GM23338 (cell line): ENCODE measurements around the gene SP2. TPM values are rescaled to one million over a fixed set of nuclear protein-coding genes. Genes with fewer than 3 reads are reported as not detected.

Experiments used
- ATAC-seq: fragments of 200-7000 bp; cut with Tn5 transposase; 3 replicates; pipeline ENCODE4 v1.9.1; 2020
- DNase-seq: peaks from one replicate; pipeline ENCODE4 v3.0.0-alpha.2; 2015; ENCODE audit warnings: low spot score
- H2AFZ ChIP-seq: fragments of 200-600 bp; sonication (generic); 2 replicates; pipeline ENCODE4 v1.8.0; 2016; ENCODE audit warnings: antibody characterized with exemption, mild to moderate bottlenecking, moderate library complexity
- H3F3A ChIP-seq: fragments of 200-600 bp; sonication (generic); replicated peaks from 2 replicates; pipeline ENCODE4 v1.8.0; 2017; ENCODE audit warnings: antibody characterized with exemption, mixed run types, low read depth
- H3K27ac ChIP-seq: fragments of 200-600 bp; sonication (generic); 2 replicates; pipeline ENCODE4 v1.6.1; 2016; ENCODE audit warnings: low read depth
- H3K27me3 ChIP-seq: fragments of 200-600 bp; sonication (generic); 2 replicates; pipeline ENCODE4 v1.8.0; 2016; ENCODE audit warnings: mild to moderate bottlenecking, mixed run types, moderate library complexity; ENCODE audit not compliant: insufficient read depth
- H3K36me3 ChIP-seq: fragments of 200-600 bp; sonication (generic); 2 replicates; pipeline ENCODE4 v1.8.0; 2016; ENCODE audit warnings: mild to moderate bottlenecking; ENCODE audit not compliant: insufficient read depth
- H3K4me1 ChIP-seq: fragments of 200-600 bp; sonication (generic); 2 replicates; pipeline ENCODE4 v1.8.0; 2016; ENCODE audit warnings: mild to moderate bottlenecking, moderate library complexity; ENCODE audit not compliant: insufficient read depth
- H3K4me2 ChIP-seq: fragments of 200-600 bp; sonication (generic); 2 replicates; pipeline ENCODE4 v1.7.1; 2017; ENCODE audit warnings: mixed run types
- H3K4me3 ChIP-seq: fragments of 200-600 bp; sonication (generic); 2 replicates; pipeline ENCODE4 v1.6.1; 2016; ENCODE audit warnings: mixed run types
- H3K79me2 ChIP-seq: fragments of 200-600 bp; sonication (generic); replicated peaks from 2 replicates; pipeline ENCODE4 v1.8.0; 2017; ENCODE audit warnings: mild to moderate bottlenecking; ENCODE audit not compliant: insufficient read depth
- H3K9me2 ChIP-seq: fragments of 200-600 bp; sonication (generic); 2 replicates; pipeline ENCODE4 v1.8.0; 2017; ENCODE audit not compliant: insufficient read depth
- H4K20me1 ChIP-seq: fragments of 200-600 bp; sonication (generic); replicated peaks from 2 replicates; pipeline ENCODE4 v1.8.0; 2017; ENCODE audit warnings: mild to moderate bottlenecking; ENCODE audit not compliant: insufficient read depth
- H3K27ac Mint-ChIP-seq: 2 replicates; pipeline ENCODE4 v1.8.0; 2020; ENCODE audit warnings: inconsistent platforms, mild to moderate bottlenecking, moderate library complexity, mixed read lengths
- H3K27me3 Mint-ChIP-seq: 3 replicates; pipeline ENCODE4 v1.8.0; 2022; ENCODE audit warnings: low read depth, mild to moderate bottlenecking, moderate library complexity, mixed read lengths, inconsistent platforms; ENCODE audit not compliant: insufficient read depth, poor library complexity
- H3K36me3 Mint-ChIP-seq: 3 replicates; pipeline ENCODE4 v1.8.0; 2021; ENCODE audit warnings: low read depth, mild to moderate bottlenecking, inconsistent platforms, moderate library complexity, mixed read lengths
- H3K4me1 Mint-ChIP-seq: 3 replicates; pipeline ENCODE4 v1.8.0; 2020; ENCODE audit warnings: mild to moderate bottlenecking, inconsistent platforms, mixed read lengths
- H3K4me3 Mint-ChIP-seq: 3 replicates; pipeline ENCODE4 v1.8.0; 2021; ENCODE audit warnings: moderate library complexity, mild to moderate bottlenecking, inconsistent platforms, mixed read lengths
- H3K9me3 Mint-ChIP-seq: 3 replicates; pipeline ENCODE4 v1.8.0; 2020; ENCODE audit warnings: moderate library complexity, mild to moderate bottlenecking, inconsistent platforms, mixed read lengths
- CTCF ChIP-seq, 2 experiments: fragments of 200-600 bp in 1 of 2; sonication (generic) in 1 of 2; conservative IDR thresholded peaks; 2 replicates each; pipeline versions ENCODE4 v1.5.1 to v1.6.1; 2016 to 2017; ENCODE audit warnings: antibody characterized with exemption in 2 of 2, low read depth in 2 of 2, mild to moderate bottlenecking in 2 of 2, moderate library complexity in 1 of 2
- EZH2 ChIP-seq: fragments of 200-600 bp; sonication (generic); IDR thresholded peaks from one replicate; pipeline ENCODE4 v1.8.0; 2017; ENCODE audit warnings: antibody characterized with exemption, mild to moderate bottlenecking, low read depth; ENCODE audit not compliant: unreplicated experiment
- EZH2phosphoT487 ChIP-seq: fragments of 200-600 bp; sonication (generic); IDR thresholded peaks from one replicate; pipeline ENCODE4 v1.8.1; 2018; ENCODE audit warnings: antibody characterized with exemption; ENCODE audit not compliant: unreplicated experiment
- NANOG ChIP-seq: IDR thresholded peaks from 2 replicates; pipeline ENCODE4 v1.6.1; 2016; ENCODE audit warnings: antibody characterized with exemption, borderline replicate concordance
- polyA plus RNA-seq: library from polyadenylated mRNA; unstranded; fragments of >200 nt; fragmentation: Nextera tagmentation; extraction: Ambion mirVana; gene quantifications from 2 replicates; pipeline ENCODE4 v1.2.1, GENCODE V29; 2016
- total RNA-seq: library from RNA; depleted of rRNA; stranded (reverse); fragments of >200 nt; shearing (Covaris generic); gene quantifications from 2 replicates; pipeline ENCODE4 v1.2.3, GENCODE V29; 2014
- TF ChIP-seq, protein P1 (sequence below): fragments of 250-450 bp; sonication (Bioruptor Pico); IDR thresholded peaks from 2 replicates; pipeline ENCODE4 v1.5.0; 2020; ENCODE audit warnings: mild to moderate bottlenecking, moderate library complexity

SP2 gene
- total and polyA plus RNA-seq, 2 experiments from 2014 or later: 6.0 to 12.9 TPM

DNA sequence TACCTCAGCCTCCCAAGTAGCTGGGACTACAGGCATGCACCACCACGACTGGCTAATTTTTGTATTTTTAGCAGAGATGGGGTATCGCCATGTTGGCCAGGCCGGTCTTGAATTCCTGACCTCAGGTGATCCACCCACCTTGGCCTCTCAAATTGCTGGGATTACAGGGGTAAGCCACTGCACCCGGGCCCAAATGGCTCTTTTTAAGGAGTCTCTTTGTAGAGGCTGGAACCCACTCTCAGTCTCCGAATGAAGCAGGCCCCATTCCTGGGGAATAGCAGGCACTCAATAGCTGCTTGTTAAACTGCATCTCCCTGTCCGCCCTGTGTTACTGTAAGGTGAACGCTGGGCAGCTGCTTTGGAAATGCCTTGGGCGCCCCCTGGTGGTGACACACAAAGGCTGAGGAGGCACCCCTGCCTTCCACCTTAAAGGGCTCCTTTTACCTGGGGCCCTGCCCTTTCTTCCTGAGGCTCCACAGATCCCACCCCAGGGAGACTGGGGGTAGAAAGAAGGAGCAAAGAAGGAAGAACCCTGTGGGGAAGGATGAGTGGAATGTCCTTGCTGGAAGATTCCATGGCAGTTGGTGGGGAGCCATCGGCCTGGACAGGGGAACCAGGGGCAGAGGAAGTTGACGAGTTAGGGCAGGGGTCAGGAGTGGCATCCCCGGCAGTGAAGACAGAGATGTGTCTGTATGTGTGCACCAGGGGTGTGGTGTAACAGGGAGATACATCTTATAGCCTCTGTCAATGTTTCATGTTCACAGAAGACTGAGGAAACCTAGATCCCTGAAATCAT, 6.1 kb upstream of the SP2 start:
- H3K27ac ChIP-seq: no peak overlapping the region
- H3F3A ChIP-seq: 0 out of 2 replicates have a peak, but pooled peaks cover 2% of the 10 kb centered on the region
- no peaks in the 10 kb centered on the region for H3K27me3 ChIP-seq
- H3K4me3 Mint-ChIP-seq: no peak overlapping the region
- peaks cover 28% of the 10 kb centered on the region for H3K4me1 Mint-ChIP-seq
- no peaks in the 10 kb centered on the region for H3K36me3 ChIP-seq
- peaks cover 16% of the 10 kb centered on the region for H3K4me1 ChIP-seq
- no peaks in the 10 kb centered on the region for H3K9me3 Mint-ChIP-seq
- no peaks in the 10 kb centered on the region for H3K36me3 Mint-ChIP-seq
- no peak overlapping the region for H3K4me3 ChIP-seq
- no peaks in the 10 kb centered on the region for H4K20me1 ChIP-seq
- no peak overlapping the region for H3K4me2 ChIP-seq
- H3K9me2 ChIP-seq: no peaks in the 10 kb centered on the region
- no peaks in the 10 kb centered on the region for H3K79me2 ChIP-seq
- TF ChIP-seq EZH2 (no peak), CTCF (conservative IDR thresholded peaks at IDR 0.05; ENCODE audit: low read depth in 2 of 2) (peak; percentile 99), EZH2phosphoT487 (no peak), NANOG (no peak)
- TF ChIP-seq, protein P1, sequence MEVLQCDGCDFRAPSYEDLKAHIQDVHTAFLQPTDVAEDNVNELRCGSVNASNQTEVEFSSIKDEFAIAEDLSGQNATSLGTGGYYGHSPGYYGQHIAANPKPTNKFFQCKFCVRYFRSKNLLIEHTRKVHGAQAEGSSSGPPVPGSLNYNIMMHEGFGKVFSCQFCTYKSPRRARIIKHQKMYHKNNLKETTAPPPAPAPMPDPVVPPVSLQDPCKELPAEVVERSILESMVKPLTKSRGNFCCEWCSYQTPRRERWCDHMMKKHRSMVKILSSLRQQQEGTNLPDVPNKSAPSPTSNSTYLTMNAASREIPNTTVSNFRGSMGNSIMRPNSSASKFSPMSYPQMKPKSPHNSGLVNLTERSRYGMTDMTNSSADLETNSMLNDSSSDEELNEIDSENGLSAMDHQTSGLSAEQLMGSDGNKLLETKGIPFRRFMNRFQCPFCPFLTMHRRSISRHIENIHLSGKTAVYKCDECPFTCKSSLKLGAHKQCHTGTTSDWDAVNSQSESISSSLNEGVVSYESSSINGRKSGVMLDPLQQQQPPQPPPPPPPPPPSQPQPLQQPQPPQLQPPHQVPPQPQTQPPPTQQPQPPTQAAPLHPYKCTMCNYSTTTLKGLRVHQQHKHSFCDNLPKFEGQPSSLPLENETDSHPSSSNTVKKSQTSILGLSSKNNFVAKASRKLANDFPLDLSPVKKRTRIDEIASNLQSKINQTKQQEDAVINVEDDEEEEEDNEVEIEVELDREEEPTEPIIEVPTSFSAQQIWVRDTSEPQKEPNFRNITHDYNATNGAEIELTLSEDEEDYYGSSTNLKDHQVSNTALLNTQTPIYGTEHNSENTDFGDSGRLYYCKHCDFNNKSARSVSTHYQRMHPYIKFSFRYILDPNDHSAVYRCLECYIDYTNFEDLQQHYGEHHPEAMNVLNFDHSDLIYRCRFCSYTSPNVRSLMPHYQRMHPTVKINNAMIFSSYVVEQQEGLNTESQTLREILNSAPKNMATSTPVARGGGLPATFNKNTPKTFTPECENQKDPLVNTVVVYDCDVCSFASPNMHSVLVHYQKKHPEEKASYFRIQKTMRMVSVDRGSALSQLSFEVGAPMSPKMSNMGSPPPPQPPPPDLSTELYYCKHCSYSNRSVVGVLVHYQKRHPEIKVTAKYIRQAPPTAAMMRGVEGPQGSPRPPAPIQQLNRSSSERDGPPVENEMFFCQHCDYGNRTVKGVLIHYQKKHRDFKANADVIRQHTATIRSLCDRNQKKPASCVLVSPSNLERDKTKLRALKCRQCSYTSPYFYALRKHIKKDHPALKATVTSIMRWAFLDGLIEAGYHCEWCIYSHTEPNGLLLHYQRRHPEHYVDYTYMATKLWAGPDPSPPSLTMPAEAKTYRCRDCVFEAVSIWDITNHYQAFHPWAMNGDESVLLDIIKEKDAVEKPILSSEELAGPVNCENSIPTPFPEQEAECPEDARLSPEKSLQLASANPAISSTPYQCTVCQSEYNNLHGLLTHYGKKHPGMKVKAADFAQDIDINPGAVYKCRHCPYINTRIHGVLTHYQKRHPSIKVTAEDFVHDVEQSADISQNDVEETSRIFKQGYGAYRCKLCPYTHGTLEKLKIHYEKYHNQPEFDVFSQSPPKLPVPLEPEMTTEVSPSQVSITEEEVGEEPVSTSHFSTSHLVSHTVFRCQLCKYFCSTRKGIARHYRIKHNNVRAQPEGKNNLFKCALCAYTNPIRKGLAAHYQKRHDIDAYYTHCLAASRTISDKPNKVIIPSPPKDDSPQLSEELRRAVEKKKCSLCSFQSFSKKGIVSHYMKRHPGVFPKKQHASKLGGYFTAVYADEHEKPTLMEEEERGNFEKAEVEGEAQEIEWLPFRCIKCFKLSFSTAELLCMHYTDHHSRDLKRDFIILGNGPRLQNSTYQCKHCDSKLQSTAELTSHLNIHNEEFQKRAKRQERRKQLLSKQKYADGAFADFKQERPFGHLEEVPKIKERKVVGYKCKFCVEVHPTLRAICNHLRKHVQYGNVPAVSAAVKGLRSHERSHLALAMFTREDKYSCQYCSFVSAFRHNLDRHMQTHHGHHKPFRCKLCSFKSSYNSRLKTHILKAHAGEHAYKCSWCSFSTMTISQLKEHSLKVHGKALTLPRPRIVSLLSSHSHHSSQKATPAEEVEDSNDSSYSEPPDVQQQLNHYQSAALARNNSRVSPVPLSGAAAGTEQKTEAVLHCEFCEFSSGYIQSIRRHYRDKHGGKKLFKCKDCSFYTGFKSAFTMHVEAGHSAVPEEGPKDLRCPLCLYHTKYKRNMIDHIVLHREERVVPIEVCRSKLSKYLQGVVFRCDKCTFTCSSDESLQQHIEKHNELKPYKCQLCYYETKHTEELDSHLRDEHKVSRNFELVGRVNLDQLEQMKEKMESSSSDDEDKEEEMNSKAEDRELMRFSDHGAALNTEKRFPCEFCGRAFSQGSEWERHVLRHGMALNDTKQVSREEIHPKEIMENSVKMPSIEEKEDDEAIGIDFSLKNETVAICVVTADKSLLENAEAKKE (CRISPR knock-in tag): no peak
- no peak overlapping the region; the same call in 1 of the 2 replicates for H3K27ac Mint-ChIP-seq
- H2AFZ ChIP-seq: no peak overlapping the region
- H3K27me3 Mint-ChIP-seq: peaks cover 15% of the 10 kb centered on the region
- ATAC-seq (peak; percentile 96), DNase-seq (peak; percentile 96)
